CD14-positive monocyte (primary cell): ENCODE results near the gene GPBP1L1. TPM values are rescaled to one million over a fixed set of nuclear protein-coding genes. Genes with fewer than 3 reads are reported as not detected.

Source experiments
- DNase-seq, 3 donors: peaks; one replicate each; pipeline ENCODE4 v3.0.0-alpha.2; 2011 to 2022
- H2AFZ ChIP-seq: 2 replicates; pipeline ENCODE4 v1.6.0; 2012; ENCODE audit warnings: mild to moderate bottlenecking, low read depth, low read length, inconsistent platforms; ENCODE audit not compliant: insufficient read depth, poor library complexity, severe bottlenecking
- H3K27ac ChIP-seq, 2 donors: 1 replicate in 1 of 2; 2 replicates in 1 of 2; pipeline ENCODE4 v1.5.1; 2012 to 2013; ENCODE audit warnings: low read length in 2 of 2, control low read depth in 1 of 2, inconsistent platforms in 1 of 2, low read depth in 1 of 2, mild to moderate bottlenecking in 1 of 2
- H3K27me3 ChIP-seq, 2 donors: one replicate each; pipeline versions ENCODE4 v1.6.0 to v1.6.1; 2011 to 2013; ENCODE audit warnings: low read length in 2 of 2; ENCODE audit not compliant: control insufficient read depth in 2 of 2, insufficient read depth in 2 of 2
- H3K36me3 ChIP-seq, 2 donors: replicated peaks in 1 of 2; 1 replicate in 1 of 2; 2 replicates in 1 of 2; pipeline versions ENCODE4 v1.5.1 to v1.6.1; 2012 to 2013; ENCODE audit warnings: low read length in 2 of 2, control low read depth in 1 of 2, inconsistent platforms in 1 of 2, mild to moderate bottlenecking in 1 of 2; ENCODE audit not compliant: insufficient read depth in 2 of 2, control insufficient read depth in 1 of 2
- H3K4me1 ChIP-seq, 2 donors: 1 replicate in 1 of 2; 2 replicates in 1 of 2; pipeline versions ENCODE4 v1.5.1 to v1.6.1; 2012 to 2013; ENCODE audit warnings: low read length in 2 of 2, control low read depth in 1 of 2, inconsistent platforms in 1 of 2, mild to moderate bottlenecking in 1 of 2, moderate library complexity in 1 of 2; ENCODE audit not compliant: insufficient read depth in 2 of 2, control insufficient read depth in 1 of 2
- H3K4me2 ChIP-seq: replicated peaks from 2 replicates; pipeline ENCODE3; 2012; ENCODE audit warnings: low read length, moderate library complexity, mild to moderate bottlenecking; ENCODE audit not compliant: poor library complexity, severe bottlenecking; ENCODE audit errors: extremely low read depth
- H3K4me3 ChIP-seq, 3 experiments: fragments of 200-600 bp in 1 of 3; sonication (generic) in 1 of 3; replicated peaks in 1 of 3; 1 replicate in 2 of 3; 2 replicates in 1 of 3; pipeline ENCODE4 v1.5.1; 2011 to 2013; ENCODE audit warnings: low read length in 3 of 3, mild to moderate bottlenecking in 3 of 3, control low read depth in 2 of 3, low read depth in 2 of 3, inconsistent platforms in 1 of 3, moderate library complexity in 1 of 3
- H3K79me2 ChIP-seq: 2 replicates; pipeline ENCODE4 v1.6.0; 2012; ENCODE audit warnings: mild to moderate bottlenecking, control low read depth, inconsistent platforms, low read length, moderate library complexity; ENCODE audit not compliant: insufficient read depth
- H3K9ac ChIP-seq: 2 replicates; pipeline ENCODE4 v1.6.0; 2017; ENCODE audit warnings: low read length, mild to moderate bottlenecking; ENCODE audit not compliant: insufficient read depth, poor library complexity, severe bottlenecking
- H3K9me3 ChIP-seq, 2 donors: replicated peaks in 1 of 2; 1 replicate in 1 of 2; 2 replicates in 1 of 2; pipeline versions ENCODE4 v1.5.1 to v1.6.1; 2012 to 2013; ENCODE audit warnings: low read length in 2 of 2, control low read depth in 1 of 2; ENCODE audit not compliant: control insufficient read depth in 1 of 2, insufficient read depth in 1 of 2
- H4K20me1 ChIP-seq: 2 replicates; pipeline ENCODE4 v1.6.0; 2012; ENCODE audit warnings: mild to moderate bottlenecking, low read length, control low read depth, moderate library complexity; ENCODE audit not compliant: insufficient read depth
- H3K27ac Mint-ChIP-seq, 7 donors: one replicate each; pipeline ENCODE4 v1.8.0; 2020; ENCODE audit warnings: mild to moderate bottlenecking in 7 of 7, mixed read lengths in 7 of 7, moderate library complexity in 6 of 7, inconsistent platforms in 2 of 7
- H3K27me3 Mint-ChIP-seq, 3 donors: one replicate each; pipeline ENCODE4 v1.8.0; 2021 to 2022; ENCODE audit warnings: low read depth in 3 of 3, mild to moderate bottlenecking in 3 of 3, mixed read lengths in 3 of 3, moderate library complexity in 3 of 3, inconsistent platforms in 1 of 3
- H3K36me3 Mint-ChIP-seq, 2 donors: one replicate each; pipeline ENCODE4 v1.8.0; 2020; ENCODE audit warnings: mixed read lengths in 2 of 2, inconsistent platforms in 1 of 2, mild to moderate bottlenecking in 1 of 2
- H3K4me1 Mint-ChIP-seq: one replicate; pipeline ENCODE4 v1.8.0; 2020; ENCODE audit warnings: mild to moderate bottlenecking, mixed read lengths
- H3K4me3 Mint-ChIP-seq, 2 donors: one replicate each; pipeline ENCODE4 v1.8.0; 2020; ENCODE audit warnings: mild to moderate bottlenecking in 2 of 2, mixed read lengths in 2 of 2, moderate library complexity in 1 of 2
- H3K9me3 Mint-ChIP-seq, 7 donors: one replicate each; pipeline ENCODE4 v1.8.0; 2020 to 2022; ENCODE audit warnings: mixed read lengths in 7 of 7, mild to moderate bottlenecking in 6 of 7, moderate library complexity in 6 of 7, inconsistent platforms in 2 of 7
- CTCF ChIP-seq: fragments of 200-600 bp; IDR thresholded peaks from one replicate; pipeline ENCODE4 v1.8.0; 2022; ENCODE audit warnings: antibody characterized with exemption, mild to moderate bottlenecking
- WGBS: methylation state at CpG from one replicate; pipeline ENCODE4 v1.1.5; 2013; ENCODE audit warnings: missing lambda C conversion rate; ENCODE audit not compliant: insufficient coverage; 5-methylcytosine and 5-hydroxymethylcytosine counted together
- intact Hi-C, 2 donors: fragments of 100-400 bp; cut with micrococcal nuclease; formaldehyde crosslinking; loops; one replicate each; pipeline versions ENCODE4 v1.15.0 to v1.15.1; 2023
- polyA plus RNA-seq, 3 donors: library from polyadenylated mRNA; depleted of rRNA in 1 of 3; unstranded in 2 of 3; stranded (reverse) in 1 of 3; fragments of 300-500 nt in 2 of 3; fragments of >200 nt in 1 of 3; fragmentation: Illumina TruSeq in 2 of 3; gene quantifications; 1 replicate in 2 of 3; 2 replicates in 1 of 3; pipeline ENCODE4 v1.2.3, GENCODE V29; 2012 to 2021

GPBP1L1 gene
- polyA plus RNA-seq, 3 donors: 71.6 to 93.3 (median 79.5) TPM

- intact Hi-C loops: no loop called here
- Mint-ChIP-seq H3K9me3 (no peaks in the 10 kb centered on the region), H3K4me3 (no peak overlapping the region), H3K36me3 (peaks cover 18 to 20% of the 10 kb centered on the region in 2 donors), H3K4me1 (peaks cover 14% of the 10 kb centered on the region), H3K27ac (peak overlapping the region in 1 of 7 donors; percentile 19), H3K27me3 (no peaks in the 10 kb centered on the region)
- Histone ChIP-seq H3K4me1 (peaks cover 0 to 5% of the 10 kb centered on the region in 2 donors), H3K4me2 (no peak overlapping the region), H4K20me1 (peaks cover 99% of the 10 kb centered on the region), H3K9me3 (no peaks in the 10 kb centered on the region), H3K4me3 (no peak overlapping the region), H3K27me3 (no peaks in the 10 kb centered on the region), H3K79me2 (peaks cover 100% of the 10 kb centered on the region), H2AFZ (no peak overlapping the region), H3K27ac (no peak overlapping the region), H3K9ac (no peak overlapping the region), H3K36me3 (peaks cover 2 to 36% of the 10 kb centered on the region in 2 donors)
- no peak for TF ChIP-seq CTCF
- DNase-seq: no peak
- WGBS: no CpG with 5 or more reads among the region's 2 CpGs
These were observed 19.5 kb downstream of the GPBP1L1 start for GRCh38 chr1:45666836-45667235.

GRCh38 chr1:45660336-45660735 is 26.0 kb downstream of the GPBP1L1 start:
- H3K9me3 Mint-ChIP-seq: no peaks in the 10 kb centered on the region
- no peak overlapping the region for H3K4me3 Mint-ChIP-seq
- no peaks in the 10 kb centered on the region for H3K27me3 Mint-ChIP-seq
- H3K4me1 Mint-ChIP-seq: no peaks in the 10 kb centered on the region
- peak overlapping the region in 1 of 7 donors; percentile 63 for H3K27ac Mint-ChIP-seq
- Histone ChIP-seq H3K36me3 (peaks cover 58 to 74% of the 10 kb centered on the region in 2 donors), H3K27me3 (no peaks in the 10 kb centered on the region), H3K4me1 (no peaks in the 10 kb centered on the region), H3K4me3 (no peak overlapping the region), H3K79me2 (peaks cover 78% of the 10 kb centered on the region), H3K27ac (no peak overlapping the region), H4K20me1 (peaks cover 99% of the 10 kb centered on the region), H3K4me2 (no peak overlapping the region), H2AFZ (no peak overlapping the region), H3K9me3 (no peaks in the 10 kb centered on the region), H3K9ac (no peak overlapping the region)
- peaks cover 61 to 65% of the 10 kb centered on the region in 2 donors for H3K36me3 Mint-ChIP-seq
- no peak for DNase-seq
- TF ChIP-seq CTCF: no peak
- WGBS: no CpG with 5 or more reads among the region's 2 CpGs
- intact Hi-C loops: no loop called here
